ENCODE results near the gene MPP1. TPM values are rescaled to one million over a fixed set of nuclear protein-coding genes. Genes with fewer than 3 reads are reported as not detected.

MPP1 gene
- total and polyA plus RNA-seq, 11 donors = 17.7 to 73.2 (median 38.2) TPM

DNA sequence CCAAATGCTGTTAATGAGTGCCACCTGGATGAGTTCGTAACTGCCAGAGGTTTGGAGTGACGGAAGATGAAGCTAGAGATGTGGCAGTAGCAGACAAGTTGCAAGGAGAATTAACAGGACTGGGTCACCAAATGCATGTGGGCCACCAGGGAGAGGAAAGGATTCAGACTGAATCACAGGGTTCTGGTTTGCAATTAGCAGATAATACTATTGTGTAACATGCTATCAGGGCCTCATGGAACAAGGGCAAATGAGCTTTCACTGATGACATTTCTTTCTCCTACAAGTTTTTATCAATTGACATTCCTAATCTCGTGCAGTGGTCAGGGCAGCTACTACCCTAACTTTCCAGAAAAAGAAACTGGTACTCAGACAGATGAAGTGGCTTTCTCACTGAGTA is 75.8 kb downstream of the MPP1 start:
- WGBS, 4 donors = 34 to 50% (median 45%) methylated on average over 3 of the region's 3 CpGs
- ATAC-seq = peak; percentile 55 to 68 (median 59)
- Histone ChIP-seq H3K4me1 (peaks cover 5 to 99% (median 77%) of the 10 kb centered on the region in 12 donors), H3K27me3 (no peaks in the 10 kb centered on the region), H3K4me3 (no peak overlapping the region), H3K36me3 (no peaks in the 10 kb centered on the region), H3K9me3 (no peaks in the 10 kb centered on the region), H3K27ac (peak overlapping the region; percentile 58 to 92 (median 82))
- DNase-seq = no peak
- TF ChIP-seq, protein P1, sequence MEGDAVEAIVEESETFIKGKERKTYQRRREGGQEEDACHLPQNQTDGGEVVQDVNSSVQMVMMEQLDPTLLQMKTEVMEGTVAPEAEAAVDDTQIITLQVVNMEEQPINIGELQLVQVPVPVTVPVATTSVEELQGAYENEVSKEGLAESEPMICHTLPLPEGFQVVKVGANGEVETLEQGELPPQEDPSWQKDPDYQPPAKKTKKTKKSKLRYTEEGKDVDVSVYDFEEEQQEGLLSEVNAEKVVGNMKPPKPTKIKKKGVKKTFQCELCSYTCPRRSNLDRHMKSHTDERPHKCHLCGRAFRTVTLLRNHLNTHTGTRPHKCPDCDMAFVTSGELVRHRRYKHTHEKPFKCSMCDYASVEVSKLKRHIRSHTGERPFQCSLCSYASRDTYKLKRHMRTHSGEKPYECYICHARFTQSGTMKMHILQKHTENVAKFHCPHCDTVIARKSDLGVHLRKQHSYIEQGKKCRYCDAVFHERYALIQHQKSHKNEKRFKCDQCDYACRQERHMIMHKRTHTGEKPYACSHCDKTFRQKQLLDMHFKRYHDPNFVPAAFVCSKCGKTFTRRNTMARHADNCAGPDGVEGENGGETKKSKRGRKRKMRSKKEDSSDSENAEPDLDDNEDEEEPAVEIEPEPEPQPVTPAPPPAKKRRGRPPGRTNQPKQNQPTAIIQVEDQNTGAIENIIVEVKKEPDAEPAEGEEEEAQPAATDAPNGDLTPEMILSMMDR (IDR thresholded peaks at IDR 0.05) = no peak
- no peak for TF ChIP-seq POLR2A (IDR thresholded peaks at IDR 0.05)
- intact Hi-C loops (cut with DNase I) = no loop called here

Other genes with a start within 250 kb of the MPP1 start
- gene CTAG1A, start 220.4 kb downstream of the MPP1 start, total RNA-seq = not detected
- gene CTAG1A, start 220.4 kb downstream of the MPP1 start, polyA plus RNA-seq = not detected
- not detected for gene CTAG1B, start 186.2 kb downstream of the MPP1 start, total RNA-seq
- gene CTAG1B, start 186.2 kb downstream of the MPP1 start, polyA plus RNA-seq = not detected
- gene CTAG2, start 151.9 kb downstream of the MPP1 start, total RNA-seq = under 1 TPM in 1 of 9 donors, not detected in 8; 0.61 TPM
- not detected for gene CTAG2, start 151.9 kb downstream of the MPP1 start, polyA plus RNA-seq
- gene GAB3, start 54.4 kb downstream of the MPP1 start, total RNA-seq = 10 to 100 TPM; 11.5 to 29.0 (median 18.6) TPM
- 10 to 100 TPM in 1 of 2 donors, 1 to 10 TPM in 1; 7.2 to 12.3 TPM for gene GAB3, start 54.4 kb downstream of the MPP1 start, polyA plus RNA-seq
- gene DKC1, start 42.6 kb downstream of the MPP1 start, total RNA-seq = 10 to 100 TPM; 12.9 to 31.0 (median 23.6) TPM
- gene DKC1, start 42.6 kb downstream of the MPP1 start, polyA plus RNA-seq = 10 to 100 TPM; 13.7 to 31.9 TPM
- gene SMIM9, start 29.2 kb upstream of the MPP1 start, total RNA-seq = under 1 TPM in 2 of 9 donors, not detected in 7; 0.29 to 0.32 TPM
- not detected for gene SMIM9, start 29.2 kb upstream of the MPP1 start, polyA plus RNA-seq
- 10 to 100 TPM; 16.8 to 34.5 (median 21.5) TPM for gene F8A1, start 80.9 kb upstream of the MPP1 start, total RNA-seq
- 10 to 100 TPM; 10.2 to 35.7 TPM for gene F8A1, start 80.9 kb upstream of the MPP1 start, polyA plus RNA-seq
- 10 to 100 TPM; 26.9 to 75.1 (median 44.3) TPM for gene F8, start 217.2 kb upstream of the MPP1 start, total RNA-seq
- 10 to 100 TPM; 32.6 to 60.2 TPM for gene F8, start 217.2 kb upstream of the MPP1 start, polyA plus RNA-seq
- 100 to 1,000 TPM; 147 to 390 (median 259) TPM for gene FUNDC2, start 221.4 kb upstream of the MPP1 start, total RNA-seq
- gene FUNDC2, start 221.4 kb upstream of the MPP1 start, polyA plus RNA-seq = 100 to 1,000 TPM; 445 TPM